B cell (primary cell): ENCODE measurements around the gene NME7.

Experiments
- CTCF ChIP-seq: fragments of 200-600 bp; IDR thresholded peaks from one replicate; pipeline ENCODE4 v1.8.0; 2022; ENCODE audit warnings: antibody characterized with exemption, mild to moderate bottlenecking
- EZH2 ChIP-seq: IDR thresholded peaks from 2 replicates; pipeline ENCODE4 v1.6.1; 2012; ENCODE audit warnings: borderline replicate concordance, low read depth, mild to moderate bottlenecking, moderate library complexity, low read length; ENCODE audit not compliant: insufficient read depth, poor library complexity, severe bottlenecking

GRCh38 chr1:169117014-169117413 lies 250.6 kb downstream of the NME7 start:
- TF ChIP-seq CTCF (no peak), EZH2 (no peak)
